Stomach (tissue), 9 donors: ENCODE results near the gene CFAP53. TPM values are rescaled to one million over a fixed set of nuclear protein-coding genes. Genes with fewer than 3 reads are reported as not detected.

Experiments
- DNase-seq, 2 donors: peaks; one replicate each; pipeline versions ENCODE4 v3.0.0 to v3.0.0-alpha.2; 2013 to 2019
- H3K27ac ChIP-seq, 5 donors: fragments of 200-600 bp in 4 of 5; sonication (generic) in 4 of 5; one replicate each; pipeline ENCODE4 v1.5.1; 2013 to 2019; ENCODE audit warnings: mild to moderate bottlenecking in 1 of 5, moderate library complexity in 1 of 5
- H3K27me3 ChIP-seq, 3 donors: fragments of 200-600 bp; sonication (generic); one replicate each; pipeline ENCODE4 v1.5.1; 2017 to 2019; ENCODE audit warnings: mixed run types in 1 of 3
- H3K36me3 ChIP-seq, 4 donors: fragments of 200-600 bp; sonication (generic); 1 replicate in 3 of 4; 2 replicates in 1 of 4; pipeline ENCODE4 v1.5.1; 2016 to 2019
- H3K4me1 ChIP-seq, 4 donors: fragments of 200-600 bp; sonication (generic); one replicate each; pipeline ENCODE4 v1.5.1; 2016 to 2019
- H3K4me3 ChIP-seq, 4 donors: fragments of 200-600 bp; sonication (generic) in 3 of 4; one replicate each; pipeline ENCODE4 v1.5.1; 2016 to 2019; ENCODE audit warnings: mild to moderate bottlenecking in 1 of 4
- H3K9me3 ChIP-seq, 4 donors: fragments of 200-600 bp; sonication (generic); one replicate each; pipeline ENCODE4 v1.5.1; 2016 to 2019
- CTCF ChIP-seq, 7 experiments: fragments of 450-650 bp in 4 of 7; fragments of 200-600 bp in 3 of 7; sonication (generic) in 3 of 7; IDR thresholded peaks; one replicate each; pipeline ENCODE4 v1.5.1; 2016 to 2019; ENCODE audit warnings: antibody characterized with exemption in 7 of 7, control low read depth in 2 of 7, mild to moderate bottlenecking in 1 of 7
- EP300 ChIP-seq: sonication (generic); formaldehyde crosslinking; IDR thresholded peaks from one replicate; pipeline ENCODE4 v1.6.1; 2017; ENCODE audit warnings: antibody characterized with exemption
- POLR2A ChIP-seq, 4 donors: fragments of 450-650 bp; IDR thresholded peaks; one replicate each; pipeline ENCODE4 v1.6.1; 2016; ENCODE audit warnings: antibody characterized with exemption in 4 of 4, control low read depth in 2 of 4, mild to moderate bottlenecking in 1 of 4, moderate library complexity in 1 of 4
- POLR2AphosphoS5 ChIP-seq, 3 donors: sonication (generic); formaldehyde crosslinking; IDR thresholded peaks; one replicate each; pipeline ENCODE4 v1.6.1; 2016; ENCODE audit warnings: antibody characterized with exemption in 3 of 3
- WGBS, 5 donors: extraction: QIAGEN DNeasy Blood & Tissue Kit in 3 of 5; methylation state at CpG; one replicate each; pipeline versions ENCODE4 v1.1.5 to v1.1.7; 2013 to 2018; 5-methylcytosine and 5-hydroxymethylcytosine counted together
- intact Hi-C: fragments of 100-400 bp; cut with DNase I; formaldehyde crosslinking; loops from one replicate; pipeline ENCODE4 v1.15.1; 2023; ENCODE audit warnings: low total_unique reads
- polyA plus RNA-seq, 3 donors: library from polyadenylated mRNA; stranded (reverse); fragments of 200-250 nt; gene quantifications; one replicate each; pipeline ENCODE4 v1.2.3, GENCODE V29; 2013
- small RNA-seq, 4 donors: library from RNA; depleted of rRNA; stranded (forward); fragments of <200 nt; gene quantifications; one replicate each; pipeline ENCODE3, GENCODE V24; 2016
- total RNA-seq, 5 donors: library from RNA; depleted of rRNA; stranded (reverse); fragments of >200 nt; gene quantifications; one replicate each; pipeline versions ENCODE4 v1.1.0 to v1.2.3, GENCODE V29; 2014 to 2016
- donor health status: healthy with polysubstance abuse.
- donor health status: Bipolar disorder and iron deficiency.
- donor health status: healthy.

Gene CFAP53
- total and polyA plus RNA-seq, 8 donors: 0.25 to 4.1 (median 0.73) TPM; not detected in 4

GRCh38 chr18:50182511-50182910 is 83.8 kb downstream of the CFAP53 start:
- H3K27ac ChIP-seq: no peak overlapping the region
- intact Hi-C loops: no loop called here
- H3K27me3 ChIP-seq: peaks cover 0 to 11% (median 0%) of the 10 kb centered on the region in 3 donors
- H3K9me3 ChIP-seq: no peaks in the 10 kb centered on the region
- H3K4me1 ChIP-seq: no peaks in the 10 kb centered on the region
- no peak for TF ChIP-seq POLR2A (IDR thresholded peaks at IDR 0.05)
- TF ChIP-seq EP300: no peak
- no peak for TF ChIP-seq POLR2AphosphoS5 (IDR thresholded peaks at IDR 0.05)
- no peak for TF ChIP-seq CTCF (IDR thresholded peaks at IDR 0.05)
- 37 to 71% (median 43%) methylated on average over 1 of the region's 1 CpG for WGBS, 5 donors
- H3K36me3 ChIP-seq: no peaks in the 10 kb centered on the region
- DNase-seq: no peak
- H3K4me3 ChIP-seq: no peak overlapping the region

GRCh38 chr18:50181590-50181989 is 84.7 kb downstream of the CFAP53 start:
- WGBS, 5 donors: 41 to 70% (median 59%) methylated on average over 2 of the region's 2 CpGs
- Histone ChIP-seq H3K27ac (no peak overlapping the region), H3K4me3 (no peak overlapping the region), H3K4me1 (no peaks in the 10 kb centered on the region), H3K27me3 (peaks cover 0 to 11% (median 0%) of the 10 kb centered on the region in 3 donors), H3K36me3 (no peaks in the 10 kb centered on the region), H3K9me3 (no peaks in the 10 kb centered on the region)
- no peak for TF ChIP-seq EP300
- TF ChIP-seq POLR2AphosphoS5 (IDR thresholded peaks at IDR 0.05): no peak
- no peak for TF ChIP-seq POLR2A (IDR thresholded peaks at IDR 0.05)
- TF ChIP-seq CTCF (IDR thresholded peaks at IDR 0.05): no peak
- no peak for DNase-seq
- intact Hi-C loops: no loop called here

GRCh38 chr18:50179465-50179864 is 86.8 kb downstream of the CFAP53 start:
- Histone ChIP-seq H3K27me3 (peaks cover 0 to 11% (median 0%) of the 10 kb centered on the region in 3 donors), H3K9me3 (no peaks in the 10 kb centered on the region), H3K4me3 (no peak overlapping the region), H3K4me1 (no peaks in the 10 kb centered on the region), H3K27ac (no peak overlapping the region), H3K36me3 (no peaks in the 10 kb centered on the region)
- DNase-seq: no peak
- 89 to 94% (median 90%) methylated on average over 2 of the region's 2 CpGs for WGBS, 5 donors
- intact Hi-C loops: no loop called here
- no peak for TF ChIP-seq POLR2AphosphoS5 (IDR thresholded peaks at IDR 0.05)
- TF ChIP-seq EP300: no peak
- TF ChIP-seq CTCF (IDR thresholded peaks at IDR 0.05): no peak
- TF ChIP-seq POLR2A (IDR thresholded peaks at IDR 0.05): no peak

- intact Hi-C loops: no loop called here
- no peaks in the 10 kb centered on the region for H3K4me1 ChIP-seq
- H3K27me3 ChIP-seq: no peaks in the 10 kb centered on the region
- H3K27ac ChIP-seq: no peak overlapping the region
- TF ChIP-seq EP300: no peak
- TF ChIP-seq POLR2A (IDR thresholded peaks at IDR 0.05): no peak
- TF ChIP-seq POLR2AphosphoS5 (IDR thresholded peaks at IDR 0.05): no peak
- TF ChIP-seq CTCF (IDR thresholded peaks at IDR 0.05): no peak
- H3K9me3 ChIP-seq: no peaks in the 10 kb centered on the region
- 31 to 53% (median 43%) methylated on average over 3 of the region's 3 CpGs for WGBS, 5 donors
- H3K36me3 ChIP-seq: no peaks in the 10 kb centered on the region
- no peak overlapping the region for H3K4me3 ChIP-seq
- no peak for DNase-seq
Measured at GRCh38 chr18:50177294-50177992, 88.9 kb downstream of the CFAP53 start.

Small RNA genes within 50 kb of the gene (small RNA-seq; reads per million reads assigned to genes)
- 0 reads per million in 4 donors for gene RN7SL310P

Other genes with a start within 250 kb of the CFAP53 start
- gene MYO5B, start 71.3 kb downstream of the CFAP53 start, total RNA-seq: 100 to 1,000 TPM in 1 of 5 donors, 10 to 100 TPM in 4; 18.7 to 224 (median 54.5) TPM
- gene MYO5B, start 71.3 kb downstream of the CFAP53 start, polyA plus RNA-seq: 10 to 100 TPM; 13.6 to 38.2 (median 15.0) TPM
- gene MBD1, start 15.0 kb upstream of the CFAP53 start, total RNA-seq: 100 to 1,000 TPM in 1 of 5 donors, 10 to 100 TPM in 4; 54.6 to 162 (median 74.7) TPM
- 10 to 100 TPM; 27.0 to 32.2 (median 30.0) TPM for gene MBD1, start 15.0 kb upstream of the CFAP53 start, polyA plus RNA-seq
- gene CXXC1, start 21.2 kb upstream of the CFAP53 start, total RNA-seq: 100 to 1,000 TPM in 3 of 5 donors, 10 to 100 TPM in 2; 31.9 to 195 (median 112) TPM
- 10 to 100 TPM; 56.1 to 78.5 (median 64.4) TPM for gene CXXC1, start 21.2 kb upstream of the CFAP53 start, polyA plus RNA-seq
- 1 to 10 TPM in 2 of 5 donors, not detected in 3; 2.8 to 3.3 TPM for gene SKA1, start 108.6 kb upstream of the CFAP53 start, total RNA-seq
- 1 to 10 TPM in 2 of 3 donors, under 1 TPM in 1; 0.46 to 2.1 (median 2.1) TPM for gene SKA1, start 108.6 kb upstream of the CFAP53 start, polyA plus RNA-seq